PC-3 (cell line): ENCODE results near the gene ERBB2. TPM values are rescaled to one million over a fixed set of nuclear protein-coding genes. Genes with fewer than 3 reads are reported as not detected.

ENCODE experiments used
- ATAC-seq: fragments of 200-7000 bp; cut with Tn5 transposase; 2 replicates; pipeline ENCODE4 v1.9.1; 2020; ENCODE audit warnings: mild to moderate bottlenecking, moderate library complexity
- BruUV-seq: library from RNA; stranded (reverse); fragments of 400-500 nt; replicated peaks from 2 replicates; lab custom pipeline; 2021; lab: Mats Ljungman, UMichigan
- CTCF ChIA-PET: fragments of 300-600 bp; sonication (Branson Sonifier 250); formaldehyde crosslinking; loops from one replicate; lab custom pipeline; 2022; ENCODE audit warnings: antibody characterized with exemption; lab: Charles Lee
- POLR2A ChIA-PET: fragments of 300-600 bp; sonication (Branson Sonifier 250); formaldehyde crosslinking; loops from one replicate; lab custom pipeline; 2022; ENCODE audit warnings: antibody characterized with exemption; ENCODE audit not compliant: unreplicated experiment; lab: Charles Lee
- DNase-seq: peaks from one replicate; pipeline ENCODE4 v3.0.0-alpha.2; 2015
- H2AFZ ChIP-seq: fragments of 300-600 bp; sonication (generic); 2 replicates; pipeline ENCODE4 v1.6.0; 2016; ENCODE audit warnings: antibody characterized with exemption, low read length
- H3F3A ChIP-seq: fragments of 300-600 bp; sonication (generic); one replicate; pipeline ENCODE4 v1.6.0; 2017; ENCODE audit warnings: antibody characterized with exemption, low read length, control low read depth, mild to moderate bottlenecking; ENCODE audit not compliant: unreplicated experiment
- H3K27ac ChIP-seq: fragments of 300-600 bp; sonication (generic); 2 replicates; pipeline ENCODE4 v1.5.1; 2016; ENCODE audit warnings: mild to moderate bottlenecking, low read length
- H3K27me3 ChIP-seq: fragments of 300-600 bp; sonication (generic); 2 replicates; pipeline ENCODE4 v1.6.1; 2016; ENCODE audit warnings: low read length, mixed read lengths
- H3K36me3 ChIP-seq: fragments of 300-600 bp; sonication (generic); 2 replicates; pipeline ENCODE4 v1.6.1; 2016; ENCODE audit warnings: low read depth, mixed run types, low read length, mixed read lengths
- H3K4me1 ChIP-seq: fragments of 300-600 bp; sonication (generic); 2 replicates; pipeline ENCODE4 v1.5.1; 2016; ENCODE audit warnings: low read length; ENCODE audit not compliant: insufficient read depth
- H3K4me2 ChIP-seq: fragments of 300-600 bp; sonication (generic); 2 replicates; pipeline ENCODE4 v1.6.0; 2016; ENCODE audit warnings: low read length
- H3K4me3 ChIP-seq: fragments of 300-600 bp; sonication (generic); 2 replicates; pipeline ENCODE4 v1.5.1; 2016; ENCODE audit warnings: mild to moderate bottlenecking, low read length, mixed read lengths
- H3K79me2 ChIP-seq: fragments of 300-600 bp; sonication (generic); 2 replicates; pipeline ENCODE4 v1.6.1; 2017; ENCODE audit warnings: low read length, mixed read lengths
- H3K9ac ChIP-seq: fragments of 300-600 bp; sonication (generic); 2 replicates; pipeline ENCODE4 v1.6.0; 2016; ENCODE audit warnings: mild to moderate bottlenecking, low read length
- H3K9me2 ChIP-seq: fragments of 300-600 bp; sonication (generic); replicated peaks from 2 replicates; pipeline ENCODE4 v1.6.1; 2016; ENCODE audit warnings: mixed run types, low read length, mixed read lengths
- H3K9me3 ChIP-seq: fragments of 300-600 bp; sonication (generic); 2 replicates; pipeline ENCODE4 v1.6.1; 2016; ENCODE audit warnings: low read length, mixed read lengths
- H4K20me1 ChIP-seq: fragments of 300-600 bp; sonication (generic); 2 replicates; pipeline ENCODE4 v1.6.1; 2016; ENCODE audit warnings: low read length, mixed read lengths
- EZH2 ChIP-seq: fragments of 300-600 bp; sonication (generic); IDR thresholded peaks from one replicate; pipeline ENCODE4 v1.6.1; 2017; ENCODE audit warnings: antibody characterized with exemption, mild to moderate bottlenecking, low read length; ENCODE audit not compliant: unreplicated experiment
- EZH2phosphoT487 ChIP-seq: fragments of 300-600 bp; sonication (generic); IDR thresholded peaks from 2 replicates; pipeline ENCODE4 v1.6.1; 2018; ENCODE audit warnings: mild to moderate bottlenecking, antibody characterized with exemption, low read length, borderline replicate concordance
- intact Hi-C: fragments of 100-400 bp; cut with micrococcal nuclease; formaldehyde crosslinking; loops from 2 replicates; pipeline ENCODE4 v1.9.0; 2023
- total RNA-seq: library from RNA; depleted of rRNA; stranded (reverse); fragments of >200 nt; gene quantifications from 2 replicates; pipeline ENCODE4 v1.2.3, GENCODE V29; 2014
- TF ChIP-seq, protein P1 (sequence below): fragments of 300-600 bp; sonication (generic); conservative IDR thresholded peaks from 2 replicates; pipeline ENCODE4 v1.5.1; 2017; ENCODE audit warnings: antibody characterized with exemption, low read depth, mild to moderate bottlenecking, low read length

ERBB2 gene
- total RNA-seq, 1 experiment from 2014 or later: 36.2 TPM

DNA sequence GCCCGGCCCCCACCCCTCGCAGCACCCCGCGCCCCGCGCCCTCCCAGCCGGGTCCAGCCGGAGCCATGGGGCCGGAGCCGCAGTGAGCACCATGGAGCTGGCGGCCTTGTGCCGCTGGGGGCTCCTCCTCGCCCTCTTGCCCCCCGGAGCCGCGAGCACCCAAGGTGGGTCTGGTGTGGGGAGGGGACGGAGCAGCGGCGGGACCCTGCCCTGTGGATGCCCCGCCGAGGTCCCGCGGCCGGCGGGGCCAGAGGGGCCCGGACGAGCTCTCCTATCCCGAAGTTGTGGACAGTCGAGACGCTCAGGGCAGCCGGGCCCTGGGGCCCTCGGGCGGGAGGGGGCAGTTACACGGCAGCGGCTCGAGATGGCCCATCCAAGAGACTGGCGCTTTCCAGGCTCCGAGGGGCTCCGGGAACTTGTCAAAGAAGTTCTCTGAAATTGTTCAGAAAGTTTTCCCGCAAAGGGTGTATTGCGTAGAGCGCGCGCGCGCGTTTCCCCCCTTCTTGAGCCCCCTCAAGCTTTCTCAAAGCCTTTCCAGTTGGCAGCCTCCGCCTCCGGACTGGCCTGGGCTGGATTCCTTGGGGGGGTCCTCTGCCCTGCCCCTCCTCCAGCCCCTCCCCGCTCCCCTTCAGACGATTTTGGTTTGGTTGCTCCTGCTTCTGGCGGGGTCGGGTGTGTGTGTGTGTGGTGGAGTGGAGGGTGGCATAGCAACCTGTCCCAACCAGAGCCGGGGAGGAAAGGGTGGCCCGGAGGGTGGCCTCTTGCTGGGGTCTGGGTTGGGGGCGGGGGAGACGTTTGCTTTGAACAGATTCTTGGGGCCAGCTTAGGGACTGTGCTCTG lies 504 bp downstream of the ERBB2 start:
- H3K4me2 ChIP-seq: peak overlapping the region; percentile 84
- no peaks in the 10 kb centered on the region for H3K9me2 ChIP-seq
- ChIA-PET POLR2A (no interaction called here), CTCF (interaction anchor here (0.5 to 1.4 kb wide), 4 partner anchors 18 to 471 kb away, joined by 3 to 5 read pairs (median 4); partner anchors contain the start of gene TCAP)
- no peak for DNase-seq
- no peaks in the 10 kb centered on the region for H3K36me3 ChIP-seq
- no peaks in the 10 kb centered on the region for H3K9me3 ChIP-seq
- no peaks in the 10 kb centered on the region for H4K20me1 ChIP-seq
- H3K27ac ChIP-seq: peak overlapping the region; percentile 92
- H3K79me2 ChIP-seq: peaks cover 56% of the 10 kb centered on the region
- peak overlapping the region; percentile 82 for H3K9ac ChIP-seq
- peak overlapping the region; percentile 57 for H2AFZ ChIP-seq
- H3K4me3 ChIP-seq: peak overlapping the region; percentile 88
- no peaks in the 10 kb centered on the region for H3K27me3 ChIP-seq
- intact Hi-C loops: no loop called here
- TF ChIP-seq, protein P1, sequence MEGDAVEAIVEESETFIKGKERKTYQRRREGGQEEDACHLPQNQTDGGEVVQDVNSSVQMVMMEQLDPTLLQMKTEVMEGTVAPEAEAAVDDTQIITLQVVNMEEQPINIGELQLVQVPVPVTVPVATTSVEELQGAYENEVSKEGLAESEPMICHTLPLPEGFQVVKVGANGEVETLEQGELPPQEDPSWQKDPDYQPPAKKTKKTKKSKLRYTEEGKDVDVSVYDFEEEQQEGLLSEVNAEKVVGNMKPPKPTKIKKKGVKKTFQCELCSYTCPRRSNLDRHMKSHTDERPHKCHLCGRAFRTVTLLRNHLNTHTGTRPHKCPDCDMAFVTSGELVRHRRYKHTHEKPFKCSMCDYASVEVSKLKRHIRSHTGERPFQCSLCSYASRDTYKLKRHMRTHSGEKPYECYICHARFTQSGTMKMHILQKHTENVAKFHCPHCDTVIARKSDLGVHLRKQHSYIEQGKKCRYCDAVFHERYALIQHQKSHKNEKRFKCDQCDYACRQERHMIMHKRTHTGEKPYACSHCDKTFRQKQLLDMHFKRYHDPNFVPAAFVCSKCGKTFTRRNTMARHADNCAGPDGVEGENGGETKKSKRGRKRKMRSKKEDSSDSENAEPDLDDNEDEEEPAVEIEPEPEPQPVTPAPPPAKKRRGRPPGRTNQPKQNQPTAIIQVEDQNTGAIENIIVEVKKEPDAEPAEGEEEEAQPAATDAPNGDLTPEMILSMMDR: no peak
- TF ChIP-seq EZH2 (no peak), EZH2phosphoT487 (no peak)
- no TSS peak for BruUV-seq
- peaks cover 45% of the 10 kb centered on the region for H3K4me1 ChIP-seq
- ATAC-seq: peak; percentile 32
- no peaks in the 10 kb centered on the region for H3F3A ChIP-seq

DNA sequence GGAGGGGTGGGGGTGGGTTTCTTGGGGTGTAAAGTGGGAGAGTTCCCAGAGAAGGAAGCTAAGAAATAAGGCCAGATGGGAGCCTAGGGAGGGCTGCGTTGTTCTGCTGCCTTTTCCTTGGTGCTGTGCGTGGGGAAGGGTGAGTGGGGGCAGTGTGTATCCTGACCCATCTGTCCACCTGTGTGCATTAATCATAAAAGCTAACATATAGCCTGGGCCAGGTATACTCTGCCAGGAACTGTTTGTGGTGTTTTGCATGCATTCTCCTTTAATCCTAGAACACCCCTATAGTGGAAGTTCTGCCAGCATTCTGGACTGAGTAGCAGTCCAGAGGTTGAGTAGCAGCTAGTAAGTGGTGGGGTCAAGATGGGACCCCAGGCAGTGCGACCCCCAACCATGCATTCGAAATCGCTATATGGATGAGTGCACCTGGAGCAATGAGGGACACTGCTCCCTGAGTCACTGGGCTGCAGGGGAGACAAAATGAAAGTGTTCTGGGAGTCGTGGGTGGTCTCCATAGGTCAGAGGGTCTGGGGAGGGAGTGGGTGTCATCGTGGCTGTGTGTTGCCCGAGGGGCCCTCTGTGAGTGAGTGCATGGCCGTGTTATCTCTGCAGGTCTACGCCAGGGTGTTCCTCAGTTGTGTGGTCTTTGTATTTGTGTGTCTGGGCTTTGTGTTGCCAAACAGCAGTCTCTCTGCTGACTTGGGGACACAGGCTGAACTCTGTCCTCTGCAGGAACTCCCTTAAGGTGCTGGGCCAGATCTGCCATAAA lies 1.3 kb downstream of the ERBB2 start:
- Histone ChIP-seq H3K27me3 (no peaks in the 10 kb centered on the region), H3F3A (no peaks in the 10 kb centered on the region), H3K4me3 (peak overlapping the region; percentile 88), H3K9ac (peak overlapping the region; percentile 82), H3K79me2 (peaks cover 59% of the 10 kb centered on the region), H3K9me3 (no peaks in the 10 kb centered on the region), H3K4me1 (peaks cover 52% of the 10 kb centered on the region), H3K36me3 (no peaks in the 10 kb centered on the region), H2AFZ (no peak overlapping the region; the same call in 1 of the 2 replicates), H3K9me2 (no peaks in the 10 kb centered on the region), H4K20me1 (no peaks in the 10 kb centered on the region), H3K27ac (peak overlapping the region; percentile 92), H3K4me2 (peak overlapping the region; percentile 84)
- peak; percentile 7 for DNase-seq
- ATAC-seq: no peak
- TF ChIP-seq, protein P1: no peak
- no peak for TF ChIP-seq EZH2phosphoT487
- TF ChIP-seq EZH2: no peak
- TSS peak; percentile 51 for BruUV-seq
- intact Hi-C loops: no loop called here
- CTCF ChIA-PET: no interaction called here
- POLR2A ChIA-PET: no interaction called here
